GM18519 (cell line): Measurements from ENCODE around the gene ZRANB3.
A peak's percentile ranks its signal among the peaks of the same experiment; 100 is the strongest.
"Not testable (repeated sequence)": the region's sequence is repeated elsewhere in the genome, so short reads cannot be mapped to it uniquely, and the experiment has no call there.

Source experiments
- ATAC-seq: cut with Tn5 transposase; IDR thresholded peaks from one replicate; pipeline ENCODE4 v1.9.1; 2021; ENCODE audit warnings: mild to moderate bottlenecking, moderate library complexity; ENCODE audit not compliant: unreplicated experiment, low FRiP score

Gene ZRANB3

GRCh38 chr2:135530313-135531230 is at the start of gene ZRANB3:
TSS of gene ZRANB3 (minus strand) at chr2:135531218.
- ATAC-seq, result peak; percentile 51

- no peak for ATAC-seq
Observed at GRCh38 chr2:135573620-135574019, 42.6 kb upstream of the ZRANB3 start.

- ATAC-seq, result no peak
Observed at GRCh38 chr2:135570884-135571283, 39.9 kb upstream of the ZRANB3 start.

GRCh38 chr2:135563793-135564192 is 32.8 kb upstream of the ZRANB3 start:
- ATAC-seq, result no peak

GRCh38 chr2:135561925-135562324 is 30.9 kb upstream of the ZRANB3 start:
- no peak for ATAC-seq

GRCh38 chr2:135557530-135557929 is 26.5 kb upstream of the ZRANB3 start:
- ATAC-seq, result no peak

- ATAC-seq, result no peak
Observed at GRCh38 chr2:135555311-135555710, 24.3 kb upstream of the ZRANB3 start.

GRCh38 chr2:135552887-135553286 is 21.9 kb upstream of the ZRANB3 start:
- ATAC-seq, result no peak

GRCh38 chr2:135551356-135551755 is 20.3 kb upstream of the ZRANB3 start:
- ATAC-seq, result no peak

- no peak for ATAC-seq
Observed at GRCh38 chr2:135547311-135547710, 16.3 kb upstream of the ZRANB3 start.

- ATAC-seq, result no peak
Observed at GRCh38 chr2:135546436-135546835, 15.4 kb upstream of the ZRANB3 start.

- ATAC-seq, result not testable (repeated sequence)
Observed at GRCh38 chr2:135533545-135533944, 2.5 kb upstream of the ZRANB3 start.

GRCh38 chr2:135532581-135532980 is 1.6 kb upstream of the ZRANB3 start:
- no peak for ATAC-seq

GRCh38 chr2:135531231-135532197 is 496 bp upstream of the ZRANB3 start, which contains the start of gene R3HDM1:
TSS of gene R3HDM1 (plus strand) at chr2:135531484. CDS start at chr2:135604846, 73,362 bp downstream.
- peak; percentile 74 for ATAC-seq

- ATAC-seq, result no peak
Observed at GRCh38 chr2:135528006-135528405, 3.0 kb downstream of the ZRANB3 start.

- ATAC-seq, result no peak
Observed at GRCh38 chr2:135525786-135526185, 5.2 kb downstream of the ZRANB3 start.

GRCh38 chr2:135512099-135512498 is 18.9 kb downstream of the ZRANB3 start:
- no peak for ATAC-seq

- no peak for ATAC-seq
Observed at GRCh38 chr2:135510577-135510976, 20.4 kb downstream of the ZRANB3 start.

GRCh38 chr2:135504811-135505210 is 26.2 kb downstream of the ZRANB3 start:
- ATAC-seq, result no peak

- not testable (repeated sequence) for ATAC-seq
Observed at GRCh38 chr2:135498588-135498987, 32.4 kb downstream of the ZRANB3 start.

GRCh38 chr2:135494917-135495316 is 36.1 kb downstream of the ZRANB3 start:
- no peak for ATAC-seq
